Liver (tissue), 3 donors: ENCODE results near the gene PDGFC.

Experiments
- EGR1 ChIP-seq, 2 donors: IDR thresholded peaks; 2 replicates each; pipeline ENCODE4 v1.6.1; 2016 to 2018; ENCODE audit warnings: antibody characterized with exemption in 2 of 2, low read depth in 2 of 2
- FOXA1 ChIP-seq: IDR thresholded peaks from 2 replicates; pipeline ENCODE4 v1.6.1; 2016; ENCODE audit warnings: antibody characterized with exemption
- GABPA ChIP-seq, 2 donors: IDR thresholded peaks in 1 of 2; conservative IDR thresholded peaks in 1 of 2; 2 replicates each; pipeline ENCODE4 v1.6.1; 2016; ENCODE audit warnings: antibody characterized with exemption in 2 of 2, mild to moderate bottlenecking in 1 of 2, moderate library complexity in 1 of 2
- HNF4G ChIP-seq: IDR thresholded peaks from 2 replicates; pipeline ENCODE4 v1.6.1; 2016; ENCODE audit warnings: antibody characterized with exemption
- JUND ChIP-seq, 2 donors: IDR thresholded peaks; 2 replicates each; pipeline ENCODE4 v1.6.1; 2016; ENCODE audit warnings: antibody characterized with exemption in 2 of 2
- RAD21 ChIP-seq, 2 donors: IDR thresholded peaks; 2 replicates each; pipeline ENCODE4 v1.6.1; 2016; ENCODE audit warnings: antibody characterized with exemption in 2 of 2, mild to moderate bottlenecking in 2 of 2
- RXRA ChIP-seq, 2 donors: IDR thresholded peaks; 2 replicates each; pipeline ENCODE4 v1.6.1; 2017 to 2018; ENCODE audit warnings: antibody characterized with exemption in 2 of 2, mild to moderate bottlenecking in 1 of 2
- SP1 ChIP-seq: IDR thresholded peaks from 2 replicates; pipeline ENCODE4 v1.6.1; 2018; ENCODE audit warnings: antibody characterized with exemption, mild to moderate bottlenecking
- TAF1 ChIP-seq: conservative IDR thresholded peaks from 2 replicates; pipeline ENCODE4 v1.6.1; 2016; ENCODE audit warnings: antibody characterized with exemption, mild to moderate bottlenecking
- TF ChIP-seq, protein P1 (sequence below): fragments of 150-350 bp; IDR thresholded peaks from 2 replicates; pipeline ENCODE4 v1.5.1; 2017; ENCODE audit warnings: improper control_type of control experiment, low read depth, low read length; ENCODE audit not compliant: missing input control
- donor health status: healthy.
- donor health status: healthy.

DNA sequence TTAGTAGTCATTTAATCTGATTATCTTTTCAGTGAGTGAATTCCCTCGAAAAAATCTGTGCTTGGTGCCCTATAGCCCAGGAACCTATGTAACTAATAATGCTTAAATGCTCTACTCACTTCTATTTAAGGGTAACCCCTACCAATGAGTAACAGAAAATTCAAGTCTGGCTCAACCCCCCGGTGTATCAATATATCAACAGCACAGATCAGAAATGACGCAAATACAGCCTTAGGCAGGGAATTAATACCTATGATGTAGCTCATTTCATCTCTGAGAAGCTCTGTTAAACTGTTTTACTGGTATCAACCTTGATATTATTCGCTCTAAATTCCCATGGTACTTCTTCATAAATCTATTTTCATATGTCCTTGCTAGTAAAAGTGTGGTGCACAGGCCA lies 28.6 kb downstream of the PDGFC start:
- no peak for TF ChIP-seq RXRA (IDR thresholded peaks at IDR 0.05)
- TF ChIP-seq TAF1: no peak
- TF ChIP-seq, protein P1, sequence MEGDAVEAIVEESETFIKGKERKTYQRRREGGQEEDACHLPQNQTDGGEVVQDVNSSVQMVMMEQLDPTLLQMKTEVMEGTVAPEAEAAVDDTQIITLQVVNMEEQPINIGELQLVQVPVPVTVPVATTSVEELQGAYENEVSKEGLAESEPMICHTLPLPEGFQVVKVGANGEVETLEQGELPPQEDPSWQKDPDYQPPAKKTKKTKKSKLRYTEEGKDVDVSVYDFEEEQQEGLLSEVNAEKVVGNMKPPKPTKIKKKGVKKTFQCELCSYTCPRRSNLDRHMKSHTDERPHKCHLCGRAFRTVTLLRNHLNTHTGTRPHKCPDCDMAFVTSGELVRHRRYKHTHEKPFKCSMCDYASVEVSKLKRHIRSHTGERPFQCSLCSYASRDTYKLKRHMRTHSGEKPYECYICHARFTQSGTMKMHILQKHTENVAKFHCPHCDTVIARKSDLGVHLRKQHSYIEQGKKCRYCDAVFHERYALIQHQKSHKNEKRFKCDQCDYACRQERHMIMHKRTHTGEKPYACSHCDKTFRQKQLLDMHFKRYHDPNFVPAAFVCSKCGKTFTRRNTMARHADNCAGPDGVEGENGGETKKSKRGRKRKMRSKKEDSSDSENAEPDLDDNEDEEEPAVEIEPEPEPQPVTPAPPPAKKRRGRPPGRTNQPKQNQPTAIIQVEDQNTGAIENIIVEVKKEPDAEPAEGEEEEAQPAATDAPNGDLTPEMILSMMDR: no peak
- no peak for TF ChIP-seq GABPA (IDR thresholded peaks at IDR 0.05 in 1 of 2, conservative IDR thresholded peaks at IDR 0.05 in 1 of 2)
- TF ChIP-seq JUND (IDR thresholded peaks at IDR 0.05): no peak
- TF ChIP-seq RAD21 (IDR thresholded peaks at IDR 0.05): no peak
- no peak for TF ChIP-seq FOXA1
- TF ChIP-seq EGR1 (IDR thresholded peaks at IDR 0.05; ENCODE audit: low read depth in 2 of 2): no peak
- no peak for TF ChIP-seq SP1
- TF ChIP-seq HNF4G: no peak
